Endothelial cell of umbilical vein (primary cell): ENCODE data around the gene RCOR2. TPM values are rescaled to one million over a fixed set of nuclear protein-coding genes. Genes with fewer than 3 reads are reported as not detected.
"Not testable (repeated sequence)": the region's sequence is repeated elsewhere in the genome, so short reads cannot be mapped to it uniquely, and the experiment has no call there.

ENCODE experiments used
- BruUV-seq: library from RNA; stranded (reverse); fragments of 400-500 nt; replicated peaks from 2 replicates; lab custom pipeline; 2021; lab: Mats Ljungman, UMichigan
- CTCF ChIA-PET: fragments of 300-600, 350-600 bp; sonication (Branson Sonifier 250); formaldehyde crosslinking; loops from one replicate; lab custom pipeline; 2021; ENCODE audit warnings: antibody characterized with exemption, inconsistent platforms; lab: Charles Lee
- POLR2A ChIA-PET: fragments of 300-600, 350-600 bp; sonication (Branson Sonifier 250); formaldehyde crosslinking; loops from one replicate; lab custom pipeline; 2021; ENCODE audit warnings: antibody characterized with exemption, inconsistent platforms; lab: Charles Lee
- DNase-seq: peaks from one replicate; pipeline ENCODE4 v3.0.0-alpha.2; 2011; ENCODE audit warnings: low read depth, low spot score
- FAIRE-seq: peaks from 2 replicates; lab custom pipeline; 2011; peaks lifted over from hg19 to GRCh38; lab: Jason Lieb, UNC
- H2AFZ ChIP-seq: 2 replicates; pipeline ENCODE4 v1.6.0; 2012; ENCODE audit warnings: low read depth, low read length, control low read depth, inconsistent platforms
- H3K27ac ChIP-seq: 2 replicates; pipeline ENCODE4 v1.5.1; 2011; ENCODE audit warnings: low read depth, mild to moderate bottlenecking, control low read depth, low read length, moderate library complexity; ENCODE audit not compliant: insufficient read depth
- H3K27me3 ChIP-seq, 2 experiments: 2 replicates each; pipeline versions ENCODE4 v1.6.0 to v1.6.1; 2011; ENCODE audit warnings: low read length in 2 of 2, mixed read lengths in 1 of 2; ENCODE audit not compliant: control insufficient read depth in 2 of 2, insufficient read depth in 2 of 2
- H3K36me3 ChIP-seq, 2 experiments: 2 replicates in 1 of 2; 3 replicates in 1 of 2; pipeline ENCODE4 v1.5.1; 2011; ENCODE audit warnings: low read length in 2 of 2, mild to moderate bottlenecking in 1 of 2, moderate library complexity in 1 of 2; ENCODE audit not compliant: control insufficient read depth in 2 of 2, insufficient read depth in 2 of 2; ENCODE audit errors: extremely low read depth in 1 of 2
- H3K4me1 ChIP-seq: 3 replicates; pipeline ENCODE4 v1.5.1; 2011; ENCODE audit warnings: mild to moderate bottlenecking, low read length; ENCODE audit not compliant: control insufficient read depth, insufficient read depth; ENCODE audit errors: extremely low read depth
- H3K4me2 ChIP-seq: 2 replicates; pipeline ENCODE4 v1.6.1; 2011; ENCODE audit warnings: low read length, control low read depth, mixed read lengths; ENCODE audit not compliant: insufficient read depth
- H3K4me3 ChIP-seq, 3 experiments: fragments of 200-600 bp in 1 of 3; sonication (generic), shearing (Covaris generic) in 1 of 3; replicated peaks in 1 of 3; 2 replicates each; pipeline ENCODE4 v1.5.1; 2011 to 2016; ENCODE audit warnings: control low read depth in 3 of 3, low read length in 3 of 3, mild to moderate bottlenecking in 2 of 3, inconsistent platforms in 1 of 3, low read depth in 1 of 3, moderate library complexity in 1 of 3; ENCODE audit not compliant: insufficient read depth in 1 of 3
- H3K79me2 ChIP-seq: 2 replicates; pipeline ENCODE4 v1.6.0; 2012; ENCODE audit warnings: low read length, inconsistent platforms; ENCODE audit not compliant: control insufficient read depth, insufficient read depth
- H3K9ac ChIP-seq: replicated peaks from 2 replicates; pipeline ENCODE3; 2011; ENCODE audit warnings: low read length, control low read depth; ENCODE audit not compliant: insufficient read depth; ENCODE audit errors: extremely low read depth
- H3K9me1 ChIP-seq: replicated peaks from 3 replicates; pipeline ENCODE4 v1.6.0; 2011; ENCODE audit warnings: mild to moderate bottlenecking, low read length; ENCODE audit not compliant: control insufficient read depth, insufficient read depth; ENCODE audit errors: extremely low read depth
- H3K9me3 ChIP-seq: replicated peaks from 2 replicates; pipeline ENCODE4 v1.5.1; 2012; ENCODE audit warnings: low read length, inconsistent platforms; ENCODE audit not compliant: control insufficient read depth, insufficient read depth
- H4K20me1 ChIP-seq: replicated peaks from 2 replicates; pipeline ENCODE3; 2011; ENCODE audit warnings: mild to moderate bottlenecking, low read length; ENCODE audit not compliant: control insufficient read depth, insufficient read depth; ENCODE audit errors: extremely low read depth
- CTCF ChIP-seq, 2 donors: IDR thresholded peaks; 1 replicate in 1 of 2; 2 replicates in 1 of 2; pipeline ENCODE4 v1.5.1; 2011; ENCODE audit warnings: low read length in 2 of 2, mild to moderate bottlenecking in 2 of 2, moderate library complexity in 2 of 2, control low read depth in 1 of 2, inconsistent platforms in 1 of 2, low read depth in 1 of 2; ENCODE audit not compliant: insufficient read depth in 1 of 2; ENCODE audit errors: extremely low read depth in 1 of 2
- EZH2 ChIP-seq: IDR thresholded peaks from 2 replicates; pipeline ENCODE4 v1.6.1; 2012; ENCODE audit warnings: borderline replicate concordance, low read depth, mild to moderate bottlenecking, moderate library complexity, low read length, inconsistent platforms; ENCODE audit not compliant: severe bottlenecking
- FOS ChIP-seq: IDR thresholded peaks from 2 replicates; pipeline ENCODE4 v1.6.1; 2011; ENCODE audit warnings: mild to moderate bottlenecking, low read length, moderate library complexity, borderline replicate concordance; ENCODE audit not compliant: insufficient read depth
- GATA2 ChIP-seq: IDR thresholded peaks from 2 replicates; pipeline ENCODE4 v1.7.0; 2011; ENCODE audit warnings: low read depth, mild to moderate bottlenecking, moderate library complexity, mixed read lengths, low read length; ENCODE audit not compliant: insufficient read length, insufficient read depth
- JUN ChIP-seq: IDR thresholded peaks from 2 replicates; pipeline ENCODE4 v1.6.1; 2011; ENCODE audit warnings: borderline replicate concordance, low read depth; ENCODE audit not compliant: insufficient read length, insufficient read depth
- MYC ChIP-seq: IDR thresholded peaks from one replicate; pipeline ENCODE4 v1.6.1; 2011; ENCODE audit warnings: mild to moderate bottlenecking, low read depth, low read length
- POLR2A ChIP-seq: IDR thresholded peaks from 2 replicates; pipeline ENCODE4 v1.6.1; 2012; ENCODE audit warnings: low read depth, mild to moderate bottlenecking, control low read depth, low read length
- POLR2AphosphoS5 ChIP-seq: IDR thresholded peaks from 2 replicates; pipeline ENCODE4 v1.6.1; 2012; ENCODE audit warnings: low read depth, mild to moderate bottlenecking, control low read depth, low read length, moderate library complexity; ENCODE audit not compliant: insufficient read depth
- dilution Hi-C: fragments of 300-500 bp; cut with MboI; formaldehyde crosslinking; loops from one replicate; pipeline ENCODE4 v1.15.0; 2019; ENCODE audit warnings: low sequenced_read_pairs; ENCODE audit not compliant: extremely low pct_ligation_motif_present
- intact Hi-C: fragments of 100-400 bp; cut with micrococcal nuclease; formaldehyde crosslinking; loops from one replicate; pipeline ENCODE4 v1.10.0; 2022
- polyA plus RNA-seq, 4 experiments: library from polyadenylated mRNA; depleted of rRNA in 3 of 4; stranded (reverse) in 3 of 4; unstranded in 1 of 4; fragments of >200 nt; gene quantifications; 2 replicates each; pipeline versions ENCODE4 v1.2.1 to v1.2.3, GENCODE V29; 2011 to 2012; ENCODE audit warnings: missing spikeins in 1 of 4
- total RNA-seq: library from RNA; stranded (reverse); gene quantifications from 2 replicates; pipeline ENCODE4 v1.2.3, GENCODE V29; 2021
- TF ChIP-seq, protein P1 (sequence below): IDR thresholded peaks from 2 replicates; pipeline ENCODE4 v1.6.1; 2011; ENCODE audit not compliant: insufficient read depth, insufficient read length

RCOR2 gene
- total and polyA plus RNA-seq, 2 donors (not counting 3 experiments of a cell fraction or from before 2014, with no cell fraction given), result 0.13 to 0.63 TPM

- ChIA-PET CTCF (interaction anchor here (1.7 kb wide), 1 partner anchor 80 kb away, joined by 4 read pairs; no protein-coding TSS in a partner anchor), POLR2A (no interaction called here)
- intact Hi-C loops (no loop called here), dilution Hi-C loops (no loop called here)
- Histone ChIP-seq H3K9ac (no peak overlapping the region), H3K4me2 (no peak overlapping the region), H3K27me3 (no peaks in the 10 kb centered on the region), H3K9me3 (no peaks in the 10 kb centered on the region), H3K4me3 (no peak overlapping the region), H3K9me1 (no peaks in the 10 kb centered on the region), H3K27ac (no peak overlapping the region), H3K4me1 (peaks cover 8% of the 10 kb centered on the region), H2AFZ (no peak overlapping the region), H4K20me1 (no peaks in the 10 kb centered on the region), H3K36me3 (peaks cover 0 to 4% of the 10 kb centered on the region in 2 experiments), H3K79me2 (peaks cover 55% of the 10 kb centered on the region)
- TF ChIP-seq FOS, result no peak
- no peak for TF ChIP-seq JUN
- TF ChIP-seq, protein P1, sequence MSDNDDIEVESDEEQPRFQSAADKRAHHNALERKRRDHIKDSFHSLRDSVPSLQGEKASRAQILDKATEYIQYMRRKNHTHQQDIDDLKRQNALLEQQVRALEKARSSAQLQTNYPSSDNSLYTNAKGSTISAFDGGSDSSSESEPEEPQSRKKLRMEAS, result no peak
- TF ChIP-seq POLR2AphosphoS5, result no peak
- no peak for TF ChIP-seq POLR2A
- TF ChIP-seq EZH2, result no peak
- TF ChIP-seq CTCF (IDR thresholded peaks at IDR 0.05; ENCODE audit: extremely low read depth in 1 of 2, insufficient read depth in 1 of 2, low read depth in 1 of 2, low read length in 2 of 2), result no peak
- no peak for TF ChIP-seq MYC
- TF ChIP-seq GATA2, result no peak
- no TSS peak for BruUV-seq
- FAIRE-seq, result peak; percentile 24
- no peak for DNase-seq
Observed at GRCh38 chr11:63866211-63866610, 50.8 kb downstream of the RCOR2 start.

GRCh38 chr11:63863620-63864019 lies 53.3 kb downstream of the RCOR2 start:
- H3K79me2 ChIP-seq, result peaks cover 45% of the 10 kb centered on the region
- BruUV-seq, H3K27me3 ChIP-seq, H3K4me2 ChIP-seq, intact Hi-C loops, H4K20me1 ChIP-seq, H3K36me3 ChIP-seq, H3K9ac ChIP-seq, DNase-seq, dilution Hi-C loops, FAIRE-seq, H3K4me3 ChIP-seq, POLR2A ChIA-PET, H2AFZ ChIP-seq, H3K9me3 ChIP-seq, H3K9me1 ChIP-seq, H3K27ac ChIP-seq: not testable (repeated sequence)
- CTCF ChIA-PET, result interaction anchor here (1.3 kb wide), 1 partner anchor 26 kb away, joined by 6 read pairs; the partner anchor contains the start of gene MARK2
- H3K4me1 ChIP-seq, result peaks cover 10% of the 10 kb centered on the region
